ENCODE data around the gene TUBB3. TPM values are rescaled to one million over a fixed set of nuclear protein-coding genes. Genes with fewer than 3 reads are reported as not detected.

Gene TUBB3
- total and polyA plus RNA-seq, 9 donors = 7.1 to 20.1 (median 10.7) TPM

DNA sequence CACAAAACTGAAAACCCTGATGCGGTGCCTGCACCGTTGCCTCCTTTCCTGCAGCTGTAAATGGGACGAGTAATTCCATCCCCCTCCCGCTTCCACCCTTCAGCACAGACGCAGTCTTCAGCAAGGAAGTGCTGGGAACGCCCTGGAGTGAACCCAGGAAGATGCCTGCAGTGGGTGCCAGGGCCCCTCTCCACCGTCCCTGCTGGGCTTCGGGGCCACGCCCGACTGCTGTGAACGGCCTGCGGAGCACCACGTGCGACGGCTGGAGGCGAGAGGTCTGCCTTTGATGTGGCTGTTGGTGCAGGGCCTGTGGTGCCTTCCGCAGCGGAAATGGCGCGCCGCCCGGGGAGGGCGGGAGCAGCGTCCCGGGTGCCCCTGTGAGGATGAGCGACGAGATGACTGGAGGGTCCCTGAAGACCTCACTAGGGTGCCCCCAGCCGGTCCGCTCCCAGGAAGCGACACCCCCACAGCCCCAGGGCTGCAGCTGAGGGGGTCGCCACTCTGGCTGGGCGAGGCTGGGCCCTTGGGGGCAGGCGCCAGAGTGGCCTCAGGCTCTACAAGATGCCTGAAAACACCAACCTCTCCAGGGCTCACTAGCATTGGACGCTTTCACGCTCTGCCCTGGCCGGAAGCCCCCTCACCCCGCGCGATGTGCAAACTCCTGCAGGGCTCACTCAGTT is 5.2 kb upstream of the TUBB3 start:
- Histone ChIP-seq H3K36me3 (ENCODE audit: control insufficient read depth, insufficient read depth, low read length) (no peaks in the 10 kb centered on the region), H3K4me3 (ENCODE audit: low read length) (peak overlapping the region; percentile 34), H3K9me3 (replicated peaks; ENCODE audit: control insufficient read depth, low read depth, low read length) (no peaks in the 10 kb centered on the region), H3K27me3 (ENCODE audit: control insufficient read depth, insufficient read depth, low read length) (peaks cover 51% of the 10 kb centered on the region), H3K4me1 (ENCODE audit: control insufficient read depth, insufficient read depth, low read length) (peaks cover 35% of the 10 kb centered on the region), H3K27ac (ENCODE audit: low read length) (no peak overlapping the region)
- DNase-seq = no peak
- 0% methylated on average over 28 of the region's 39 CpGs for WGBS (ENCODE audit: insufficient coverage)

DNA sequence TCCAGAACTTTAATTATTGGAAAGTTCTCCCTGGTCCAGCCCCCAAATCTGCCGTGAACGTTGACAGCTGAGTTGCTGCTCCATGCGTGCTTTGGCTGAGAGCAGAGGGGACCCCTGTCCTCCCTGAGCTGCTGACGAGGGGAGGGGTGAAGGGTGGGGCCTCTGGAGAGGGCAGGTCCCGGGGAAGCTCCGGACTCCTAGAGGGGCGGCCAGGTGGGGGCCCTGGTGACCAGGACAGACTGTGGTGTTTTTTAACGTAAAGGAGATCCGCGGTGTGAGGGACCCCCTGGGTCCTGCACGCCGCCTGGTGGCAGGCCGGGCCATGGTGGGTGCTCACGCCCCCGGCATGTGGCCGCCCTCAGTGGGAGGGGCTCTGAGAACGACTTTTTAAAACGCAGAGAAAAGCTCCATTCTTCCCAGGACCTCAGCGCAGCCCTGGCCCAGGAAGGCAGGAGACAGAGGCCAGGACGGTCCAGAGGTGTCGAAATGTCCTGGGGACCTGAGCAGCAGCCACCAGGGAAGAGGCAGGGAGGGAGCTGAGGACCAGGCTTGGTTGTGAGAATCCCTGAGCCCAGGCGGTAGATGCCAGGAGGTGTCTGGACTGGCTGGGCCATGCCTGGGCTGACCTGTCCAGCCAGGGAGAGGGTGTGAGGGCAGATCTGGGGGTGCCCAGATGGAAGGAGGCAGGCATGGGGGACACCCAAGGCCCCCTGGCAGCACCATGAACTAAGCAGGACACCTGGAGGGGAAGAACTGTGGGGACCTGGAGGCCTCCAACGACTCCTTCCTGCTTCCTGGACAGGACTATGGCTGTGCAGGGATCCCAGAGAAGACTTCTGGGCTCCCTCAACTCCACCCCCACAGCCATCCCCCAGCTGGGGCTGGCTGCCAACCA is 4.4 kb upstream of the TUBB3 start, which contains the start of gene MC1R:
MC1R (plus strand) TSS at position 410 of the 895 bp plus-strand sequence; CDS start at position 807, 397 bp downstream.
- Histone ChIP-seq H3K4me1 (ENCODE audit: control insufficient read depth, insufficient read depth, low read length) (peaks cover 38% of the 10 kb centered on the region), H3K36me3 (ENCODE audit: control insufficient read depth, insufficient read depth, low read length) (no peaks in the 10 kb centered on the region), H3K4me3 (ENCODE audit: low read length) (peak within 1 kb of the TSS; percentile 34), H3K9me3 (replicated peaks; ENCODE audit: control insufficient read depth, low read depth, low read length) (no peaks in the 10 kb centered on the region), H3K27me3 (ENCODE audit: control insufficient read depth, insufficient read depth, low read length) (peaks cover 55% of the 10 kb centered on the region), H3K27ac (ENCODE audit: low read length) (no peak within 1 kb of the TSS)
- 6% methylated on average over 17 of the region's 23 CpGs for WGBS (ENCODE audit: insufficient coverage)
- DNase-seq = peak; percentile 22

- Histone ChIP-seq H3K27ac (ENCODE audit: low read length) (no peak overlapping the region), H3K27me3 (ENCODE audit: control insufficient read depth, insufficient read depth, low read length) (peaks cover 65% of the 10 kb centered on the region), H3K36me3 (ENCODE audit: control insufficient read depth, insufficient read depth, low read length) (no peaks in the 10 kb centered on the region), H3K9me3 (replicated peaks; ENCODE audit: control insufficient read depth, low read depth, low read length) (no peaks in the 10 kb centered on the region), H3K4me1 (ENCODE audit: control insufficient read depth, insufficient read depth, low read length) (peaks cover 49% of the 10 kb centered on the region), H3K4me3 (ENCODE audit: low read length) (no peak overlapping the region)
- 90% methylated on average over 48 of the region's 52 CpGs for WGBS (ENCODE audit: insufficient coverage)
- DNase-seq = no peak
Measured at GRCh38 chr16:89919535-89920406, 3.4 kb upstream of the TUBB3 start.

DNA sequence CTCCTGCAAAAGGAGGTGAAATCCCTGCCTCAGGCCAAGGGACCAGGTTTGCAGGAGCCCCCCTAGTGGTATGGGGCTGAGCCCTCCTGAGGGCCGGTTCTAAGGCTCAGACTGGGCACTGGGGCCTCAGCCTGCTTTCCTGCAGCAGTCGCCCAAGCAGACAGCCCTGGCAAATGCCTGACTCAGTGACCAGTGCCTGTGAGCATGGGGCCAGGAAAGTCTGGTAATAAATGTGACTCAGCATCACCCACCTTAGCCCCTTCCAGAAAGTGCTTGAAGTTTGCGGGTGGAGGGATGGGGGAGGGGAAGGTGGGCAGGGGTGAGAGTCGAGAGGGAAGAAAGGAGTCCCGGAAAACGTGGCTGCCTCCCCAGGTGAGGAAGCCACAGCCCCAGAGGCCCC is 2.4 kb upstream of the TUBB3 start:
- Histone ChIP-seq H3K27ac (ENCODE audit: low read length) (no peak overlapping the region), H3K4me3 (ENCODE audit: low read length) (no peak overlapping the region), H3K27me3 (ENCODE audit: control insufficient read depth, insufficient read depth, low read length) (peaks cover 75% of the 10 kb centered on the region), H3K36me3 (ENCODE audit: control insufficient read depth, insufficient read depth, low read length) (no peaks in the 10 kb centered on the region), H3K4me1 (ENCODE audit: control insufficient read depth, insufficient read depth, low read length) (peaks cover 57% of the 10 kb centered on the region), H3K9me3 (replicated peaks; ENCODE audit: control insufficient read depth, low read depth, low read length) (no peaks in the 10 kb centered on the region)
- no peak for DNase-seq
- 46% methylated on average over 2 of the region's 6 CpGs for WGBS (ENCODE audit: insufficient coverage)

DNA sequence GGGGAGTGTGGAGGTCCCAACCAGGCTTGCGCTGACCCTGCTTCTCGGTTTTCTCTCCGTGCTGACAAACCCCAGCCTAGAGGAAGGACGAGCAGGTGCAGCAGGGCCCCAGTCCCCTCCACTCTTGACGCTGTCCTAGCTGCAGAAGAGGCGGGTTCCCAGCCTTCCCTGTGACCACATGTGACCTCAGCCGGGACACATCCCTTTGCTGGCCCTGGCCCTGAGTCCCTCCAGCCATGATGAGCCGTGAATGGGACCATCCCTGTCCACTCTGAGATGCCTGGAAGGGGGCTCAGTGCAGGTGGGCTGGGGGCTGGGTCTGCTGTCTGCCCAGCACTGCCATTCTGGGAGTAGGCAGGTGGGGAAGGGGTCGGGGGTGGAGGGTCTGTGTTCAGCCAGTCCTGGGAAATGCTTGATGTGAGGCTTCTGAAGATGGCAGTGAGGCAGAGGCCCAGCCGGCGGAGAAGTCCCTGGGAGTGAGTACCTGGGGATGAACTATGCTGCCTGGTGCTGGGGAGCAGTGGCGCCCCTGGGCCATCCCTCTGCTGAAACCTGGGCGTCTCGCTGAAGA is 1.9 kb upstream of the TUBB3 start:
- no peaks in the 10 kb centered on the region for H3K36me3 ChIP-seq (ENCODE audit: control insufficient read depth, insufficient read depth, low read length)
- 27% methylated on average over 12 of the region's 14 CpGs for WGBS (ENCODE audit: insufficient coverage)
- peaks cover 60% of the 10 kb centered on the region for H3K4me1 ChIP-seq (ENCODE audit: control insufficient read depth, insufficient read depth, low read length)
- no peak overlapping the region for H3K4me3 ChIP-seq (ENCODE audit: low read length)
- no peaks in the 10 kb centered on the region for H3K9me3 ChIP-seq (replicated peaks; ENCODE audit: control insufficient read depth, low read depth, low read length)
- H3K27ac ChIP-seq (ENCODE audit: low read length) = peak overlapping the region; percentile 55
- no peak for DNase-seq
- H3K27me3 ChIP-seq (ENCODE audit: control insufficient read depth, insufficient read depth, low read length) = peaks cover 79% of the 10 kb centered on the region

GRCh38 chr16:89921702-89922476 is 1.3 kb upstream of the TUBB3 start:
- Histone ChIP-seq H3K27ac (ENCODE audit: low read length) (peak overlapping the region; percentile 79), H3K4me3 (ENCODE audit: low read length) (peak overlapping the region; percentile 56), H3K4me1 (ENCODE audit: control insufficient read depth, insufficient read depth, low read length) (peaks cover 61% of the 10 kb centered on the region), H3K9me3 (replicated peaks; ENCODE audit: control insufficient read depth, low read depth, low read length) (no peaks in the 10 kb centered on the region), H3K27me3 (ENCODE audit: control insufficient read depth, insufficient read depth, low read length) (peaks cover 80% of the 10 kb centered on the region), H3K36me3 (ENCODE audit: control insufficient read depth, insufficient read depth, low read length) (no peaks in the 10 kb centered on the region)
- peak; percentile 84 for DNase-seq
- 2% methylated on average over 17 of the region's 22 CpGs for WGBS (ENCODE audit: insufficient coverage)

- DNase-seq = peak; percentile 71
- peaks cover 58% of the 10 kb centered on the region for H3K4me1 ChIP-seq (ENCODE audit: control insufficient read depth, insufficient read depth, low read length)
- under 1% methylated on average over 17 of the region's 31 CpGs for WGBS (ENCODE audit: insufficient coverage)
Measured at GRCh38 chr16:89922477-89922883, 662 bp upstream of the TUBB3 start.

DNA sequence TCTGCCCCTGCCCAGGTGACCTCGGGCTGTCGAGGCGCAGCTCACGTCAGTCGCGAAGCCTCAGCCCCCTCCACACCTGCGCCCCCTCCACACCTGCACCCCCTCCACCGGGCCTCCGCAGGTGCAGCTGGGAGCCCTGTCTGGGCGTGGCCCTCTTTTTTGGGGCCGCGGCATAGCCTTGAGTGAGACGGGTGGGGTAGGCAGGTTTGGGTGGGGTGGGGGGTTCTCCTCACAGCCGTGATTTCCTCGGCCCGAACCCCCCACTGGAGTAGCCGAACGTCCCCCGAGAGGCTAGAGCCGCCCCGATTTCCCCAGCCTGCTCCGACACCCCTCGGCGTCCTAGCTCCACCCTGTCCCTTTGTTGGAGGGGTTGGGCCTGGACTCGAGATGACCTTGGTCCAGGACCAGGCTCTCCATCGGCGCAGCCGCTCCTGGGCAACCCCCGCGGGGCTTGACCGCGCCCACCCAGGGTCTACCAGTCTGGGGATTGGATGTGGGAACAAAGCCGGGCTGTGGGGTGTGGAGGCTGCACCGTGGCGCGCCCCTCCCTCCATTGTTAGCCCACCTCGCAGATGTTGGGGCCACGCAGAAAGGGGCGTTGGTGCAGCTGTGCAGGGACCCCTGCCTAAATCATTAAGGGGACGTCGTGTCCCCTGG is 626 bp downstream of the TUBB3 start:
- H3K4me3 ChIP-seq (ENCODE audit: low read length) = peak overlapping the region; percentile 10
- H3K36me3 ChIP-seq (ENCODE audit: control insufficient read depth, insufficient read depth, low read length) = no peaks in the 10 kb centered on the region
- WGBS (ENCODE audit: insufficient coverage) = 2% methylated on average over 24 of the region's 41 CpGs
- DNase-seq = no peak
- H3K9me3 ChIP-seq (replicated peaks; ENCODE audit: control insufficient read depth, low read depth, low read length) = no peaks in the 10 kb centered on the region
- no peak overlapping the region for H3K27ac ChIP-seq (ENCODE audit: low read length)
- peaks cover 45% of the 10 kb centered on the region for H3K4me1 ChIP-seq (ENCODE audit: control insufficient read depth, insufficient read depth, low read length)
- H3K27me3 ChIP-seq (ENCODE audit: control insufficient read depth, insufficient read depth, low read length) = peaks cover 71% of the 10 kb centered on the region

More at GRCh38 chr16:89922477-89922883, 662 bp upstream of the TUBB3 start:
- Histone ChIP-seq H3K4me3 (ENCODE audit: low read length) (peak overlapping the region; percentile 56), H3K9me3 (replicated peaks; ENCODE audit: control insufficient read depth, low read depth, low read length) (no peaks in the 10 kb centered on the region), H3K36me3 (ENCODE audit: control insufficient read depth, insufficient read depth, low read length) (no peaks in the 10 kb centered on the region), H3K27me3 (ENCODE audit: control insufficient read depth, insufficient read depth, low read length) (peaks cover 80% of the 10 kb centered on the region), H3K27ac (ENCODE audit: low read length) (peak overlapping the region; percentile 79)
